DND-41 (cell line): Measurements from ENCODE around the gene ZFPM1.
"Not testable (repeated sequence)": the region's sequence is repeated elsewhere in the genome, so short reads cannot be mapped to it uniquely, and the experiment has no call there.

Experiments
- ATAC-seq: fragments of 200-7000 bp; cut with Tn5 transposase; 3 replicates; pipeline ENCODE4 v1.9.1; 2021; ENCODE audit warnings: low read depth; ENCODE audit not compliant: insufficient read depth
- DNase-seq: peaks from one replicate; pipeline ENCODE4 v3.0.0-alpha.2; 2020
- H2AFZ ChIP-seq: 2 replicates; pipeline ENCODE4 v1.6.0; 2012; ENCODE audit warnings: low read depth, low read length
- H3K27ac ChIP-seq: 2 replicates; pipeline ENCODE4 v1.5.1; 2012; ENCODE audit warnings: low read length, inconsistent platforms
- H3K27me3 ChIP-seq: fragments of 200-600 bp; sonication (generic); 2 replicates; pipeline ENCODE4 v1.6.0; 2012; ENCODE audit warnings: low read length, mild to moderate bottlenecking, inconsistent platforms; ENCODE audit not compliant: insufficient read depth, poor library complexity
- H3K36me3 ChIP-seq: 2 replicates; pipeline ENCODE4 v1.5.1; 2012; ENCODE audit warnings: low read length, inconsistent platforms; ENCODE audit not compliant: insufficient read depth
- H3K4me1 ChIP-seq: 2 replicates; pipeline ENCODE4 v1.5.1; 2012; ENCODE audit warnings: mild to moderate bottlenecking, low read length; ENCODE audit not compliant: insufficient read depth
- H3K4me2 ChIP-seq: 2 replicates; pipeline ENCODE4 v1.6.0; 2012; ENCODE audit warnings: mild to moderate bottlenecking, moderate library complexity, low read length, inconsistent platforms; ENCODE audit not compliant: insufficient read depth
- H3K4me3 ChIP-seq, 2 experiments: fragments of 200-600 bp in 1 of 2; shearing (Covaris generic) in 1 of 2; 2 replicates each; pipeline ENCODE4 v1.5.1; 2012 to 2016; ENCODE audit warnings: inconsistent platforms in 2 of 2, low read length in 2 of 2, mild to moderate bottlenecking in 2 of 2, low read depth in 1 of 2, moderate library complexity in 1 of 2
- H3K79me2 ChIP-seq: 2 replicates; pipeline ENCODE4 v1.6.0; 2012; ENCODE audit warnings: low read length, inconsistent platforms; ENCODE audit not compliant: insufficient read depth
- H3K9ac ChIP-seq: 2 replicates; pipeline ENCODE4 v1.6.0; 2012; ENCODE audit warnings: low read depth, mild to moderate bottlenecking, inconsistent platforms, low read length, moderate library complexity
- H3K9me3 ChIP-seq: 2 replicates; pipeline ENCODE4 v1.5.1; 2012; ENCODE audit warnings: low read length, moderate library complexity, mild to moderate bottlenecking, inconsistent platforms; ENCODE audit not compliant: insufficient read depth, severe bottlenecking
- H4K20me1 ChIP-seq: 2 replicates; pipeline ENCODE4 v1.6.0; 2012; ENCODE audit warnings: low read length; ENCODE audit not compliant: insufficient read depth
- CTCF ChIP-seq: IDR thresholded peaks from 2 replicates; pipeline ENCODE4 v1.5.1; 2012; ENCODE audit warnings: borderline replicate concordance, low read length, moderate library complexity, mild to moderate bottlenecking; ENCODE audit not compliant: poor library complexity, severe bottlenecking; ENCODE audit errors: extremely low read depth
- EZH2 ChIP-seq: IDR thresholded peaks from 3 replicates; pipeline ENCODE4 v1.6.1; 2012; ENCODE audit warnings: borderline replicate concordance, low read depth, mild to moderate bottlenecking, moderate library complexity, low read length, inconsistent platforms; ENCODE audit not compliant: severe bottlenecking

Gene ZFPM1

GRCh38 chr16:88407807-88408206 lies 45.3 kb upstream of the ZFPM1 start:
- H3K27ac ChIP-seq, result no peak overlapping the region
- H3K27me3 ChIP-seq, result no peaks in the 10 kb centered on the region
- 0 out of 2 replicates have a peak, but pooled peaks cover 3% of the 10 kb centered on the region for H3K4me1 ChIP-seq
- no peak overlapping the region for H3K4me3 ChIP-seq
- no peaks in the 10 kb centered on the region for H3K9me3 ChIP-seq
- H3K36me3 ChIP-seq, result no peaks in the 10 kb centered on the region
- no peak overlapping the region for H2AFZ ChIP-seq
- H4K20me1 ChIP-seq, result no peaks in the 10 kb centered on the region
- no peak for TF ChIP-seq EZH2
- TF ChIP-seq CTCF, result no peak
- H3K79me2 ChIP-seq, result no peaks in the 10 kb centered on the region
- H3K4me2 ChIP-seq, result no peak overlapping the region
- H3K9ac ChIP-seq, result no peak overlapping the region
- 0 out of 3 replicates have a peak, but pooled peaks have one; percentile 39 for ATAC-seq
- DNase-seq, result no peak

- Histone ChIP-seq H3K36me3 (no peaks in the 10 kb centered on the region), H3K79me2 (no peaks in the 10 kb centered on the region), H3K9me3 (no peaks in the 10 kb centered on the region), H4K20me1 (no peaks in the 10 kb centered on the region), H2AFZ (no peak overlapping the region), H3K27ac (no peak overlapping the region), H3K4me2 (no peak overlapping the region), H3K9ac (no peak overlapping the region), H3K4me1 (0 out of 2 replicates have a peak, but pooled peaks cover 3% of the 10 kb centered on the region), H3K4me3 (no peak overlapping the region), H3K27me3 (no peaks in the 10 kb centered on the region)
- ATAC-seq (no peak), DNase-seq (no peak)
- TF ChIP-seq CTCF (no peak), EZH2 (no peak)
Measured at GRCh38 chr16:88408561-88409142, 44.4 kb upstream of the ZFPM1 start.

GRCh38 chr16:88409296-88410065 lies 43.6 kb upstream of the ZFPM1 start:
- H3K4me1 ChIP-seq, result 0 out of 2 replicates have a peak, but pooled peaks cover 3% of the 10 kb centered on the region

GRCh38 chr16:88410297-88410968 lies 42.6 kb upstream of the ZFPM1 start:
- not testable (repeated sequence) for H3K4me2 ChIP-seq, H3K79me2 ChIP-seq, H3K36me3 ChIP-seq, H4K20me1 ChIP-seq, H3K27ac ChIP-seq, DNase-seq, H3K9me3 ChIP-seq, H3K9ac ChIP-seq, ATAC-seq, H3K4me1 ChIP-seq, H2AFZ ChIP-seq, H3K27me3 ChIP-seq, H3K4me3 ChIP-seq

More at GRCh38 chr16:88409296-88410065, 43.6 kb upstream of the ZFPM1 start:
- no peaks in the 10 kb centered on the region for H3K36me3 ChIP-seq
- H3K27ac ChIP-seq, result no peak overlapping the region
- TF ChIP-seq CTCF (no peak), EZH2 (no peak)
- H3K9ac ChIP-seq, result no peak overlapping the region
- H3K9me3 ChIP-seq, result no peaks in the 10 kb centered on the region
- H3K27me3 ChIP-seq, result no peaks in the 10 kb centered on the region
- no peak overlapping the region for H3K4me2 ChIP-seq
- DNase-seq, result no peak
- no peak overlapping the region for H2AFZ ChIP-seq
- no peak for ATAC-seq
- no peaks in the 10 kb centered on the region for H4K20me1 ChIP-seq
- H3K79me2 ChIP-seq, result no peaks in the 10 kb centered on the region
- H3K4me3 ChIP-seq, result no peak overlapping the region
